Activated CD4-positive, alpha-beta T cell treated with anti-CD3 and anti-CD28 coated beads, Interleukin-2, amount 50 U/mL, for 4 hours (primary cell): Measurements from ENCODE around the gene NDUFS6.
"Not testable (repeated sequence)": the region's sequence is repeated elsewhere in the genome, so short reads cannot be mapped to it uniquely, and the experiment has no call there.

Source experiments
- DNase-seq, 2 experiments: peaks; one replicate each; pipeline ENCODE4 v3.0.0-alpha.2; 2020

Gene NDUFS6

DNA sequence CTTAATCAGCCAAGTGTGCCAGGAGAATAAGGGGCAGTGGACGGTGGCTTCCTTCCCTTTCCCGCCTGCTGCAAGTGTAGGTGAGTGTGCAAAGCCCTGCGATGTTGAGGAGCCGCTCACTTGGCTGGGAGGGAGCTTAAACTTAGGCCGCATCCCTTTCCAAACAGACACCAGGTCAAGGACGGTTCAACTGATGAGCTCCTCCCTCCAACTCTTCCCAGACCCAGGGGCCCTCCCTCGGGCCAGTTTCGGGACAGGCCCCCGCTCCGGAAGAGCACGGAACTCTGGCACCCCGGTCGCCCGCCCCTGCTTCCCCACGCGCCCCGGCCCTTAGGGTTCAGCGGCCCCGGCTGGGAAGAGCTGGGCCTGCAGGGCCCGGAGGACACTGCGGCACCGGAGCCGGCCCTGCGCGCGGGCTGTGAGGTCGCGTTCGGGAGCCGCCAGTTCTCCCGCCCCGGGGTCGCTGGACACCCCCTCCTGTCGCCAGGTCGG lies 2.1 kb upstream of the NDUFS6 start:
- DNase-seq, result no peak

DNA sequence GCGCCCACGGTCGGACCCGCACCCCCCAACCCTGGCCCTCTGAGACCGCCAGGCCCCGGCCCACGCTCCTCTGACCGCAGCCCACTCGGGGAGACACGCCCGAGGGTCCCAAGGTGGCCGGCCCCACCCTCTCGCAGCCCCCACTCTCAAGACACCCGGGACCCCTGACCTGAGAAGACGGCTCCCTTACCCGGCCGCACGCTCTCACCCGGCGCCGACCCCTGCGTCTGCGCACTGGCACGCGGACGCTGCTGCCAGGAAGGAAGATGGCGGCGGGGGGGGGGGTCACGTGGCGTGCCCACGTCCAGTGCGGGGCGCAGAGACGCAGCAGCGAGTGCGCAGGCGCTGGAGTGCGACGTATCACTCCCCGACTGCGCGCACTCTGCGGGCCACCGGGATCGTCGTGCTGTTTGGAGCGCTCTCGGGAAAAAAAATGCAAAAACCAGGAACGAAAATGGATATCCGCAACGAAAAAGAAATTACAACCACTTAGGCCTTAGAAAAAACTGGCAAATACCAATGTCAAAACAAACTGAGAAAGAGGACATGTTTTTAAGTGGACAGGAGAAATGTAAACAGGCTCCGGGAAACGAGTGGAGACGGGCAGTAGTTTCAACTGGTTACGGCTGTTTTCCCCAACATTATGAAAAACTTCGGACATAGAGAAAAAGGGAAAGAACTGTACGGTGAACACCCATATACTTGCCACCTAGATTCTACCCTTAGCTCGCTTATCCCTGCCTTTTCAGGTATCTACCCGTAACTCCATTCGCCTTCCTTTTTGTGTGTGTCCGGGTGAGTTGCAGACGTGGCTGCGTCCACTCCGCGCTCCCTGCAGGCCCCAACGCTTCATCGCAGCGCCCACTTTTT lies 1.4 kb upstream of the NDUFS6 start, which contains the start of gene MRPL36:
MRPL36 (minus strand) TSS at position 236 of the 870 bp plus-strand sequence. CDS start 902 bp downstream, outside the sequence.
- peak; percentile 92 to 93 for DNase-seq

DNA sequence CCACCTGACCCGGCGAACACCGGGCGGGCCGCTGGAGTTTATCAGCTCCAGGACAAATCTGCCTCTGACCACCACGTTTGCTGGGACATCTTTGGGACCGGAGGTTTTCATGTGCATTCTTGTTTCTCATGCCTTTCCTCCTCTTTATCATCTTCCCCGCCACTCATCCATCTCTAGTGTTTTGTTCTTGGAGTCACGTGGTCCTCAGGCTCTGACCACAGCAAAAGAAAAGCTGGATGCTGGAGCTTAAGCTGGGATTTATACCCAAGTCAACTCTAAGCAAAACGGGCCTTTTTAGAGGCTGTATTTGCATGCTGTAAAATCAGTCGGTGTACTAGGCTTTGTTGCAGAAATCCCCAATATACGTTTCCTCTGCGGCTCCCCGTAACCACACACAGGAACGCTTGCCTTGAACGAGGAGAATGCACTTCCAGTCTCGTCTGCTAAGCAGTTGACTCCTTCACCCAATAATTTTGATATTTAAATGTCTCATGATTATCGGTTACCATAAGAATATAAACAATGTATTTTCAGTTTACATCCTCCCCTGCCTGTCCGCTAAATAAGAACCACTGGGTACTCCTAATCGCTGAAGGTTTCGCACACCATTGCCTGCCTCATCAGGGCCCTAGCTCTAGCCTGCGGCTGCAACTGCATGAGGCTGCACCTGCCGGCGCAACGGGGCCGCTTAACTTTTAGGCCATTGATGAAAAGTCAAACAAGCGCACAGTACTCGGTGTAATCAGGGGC lies 560 bp upstream of the NDUFS6 start:
- no peak for DNase-seq

DNA sequence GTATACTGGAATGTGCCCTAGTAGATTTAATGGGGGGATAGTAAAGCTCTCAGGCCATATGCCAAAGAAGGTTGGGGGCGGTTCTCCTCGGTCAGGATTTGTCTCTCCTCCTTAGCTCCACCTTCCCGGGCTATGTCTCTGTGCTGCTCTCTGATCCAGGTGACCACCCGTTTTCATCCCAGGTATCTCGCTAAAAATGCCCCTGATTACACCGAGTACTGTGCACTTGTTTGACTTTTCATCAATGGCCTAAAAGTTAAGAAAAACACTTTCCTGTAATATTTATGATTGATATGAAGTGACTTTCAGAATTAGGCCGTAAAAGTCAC lies 724 bp downstream of the NDUFS6 start:
- no peak for DNase-seq

DNA sequence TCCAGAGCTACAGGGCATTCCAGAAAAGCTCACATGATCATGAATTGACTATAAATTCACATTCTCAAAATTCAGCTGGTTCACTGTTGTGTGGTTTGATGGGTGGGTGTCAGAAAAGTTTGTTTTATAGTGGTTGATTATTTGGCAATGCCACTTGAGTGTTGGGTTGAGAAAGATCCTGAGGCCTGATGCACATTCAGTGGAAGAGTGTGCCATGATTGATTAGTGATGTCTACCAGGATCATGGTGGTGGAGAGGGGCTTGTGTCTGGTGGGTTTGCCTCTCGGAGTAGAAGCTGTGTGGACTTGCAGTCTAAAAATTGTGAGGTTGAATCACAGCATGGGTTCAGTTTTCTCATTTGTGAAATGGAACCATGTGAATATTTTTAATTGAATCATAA lies 2.0 kb downstream of the NDUFS6 start:
- no peak for DNase-seq

DNA sequence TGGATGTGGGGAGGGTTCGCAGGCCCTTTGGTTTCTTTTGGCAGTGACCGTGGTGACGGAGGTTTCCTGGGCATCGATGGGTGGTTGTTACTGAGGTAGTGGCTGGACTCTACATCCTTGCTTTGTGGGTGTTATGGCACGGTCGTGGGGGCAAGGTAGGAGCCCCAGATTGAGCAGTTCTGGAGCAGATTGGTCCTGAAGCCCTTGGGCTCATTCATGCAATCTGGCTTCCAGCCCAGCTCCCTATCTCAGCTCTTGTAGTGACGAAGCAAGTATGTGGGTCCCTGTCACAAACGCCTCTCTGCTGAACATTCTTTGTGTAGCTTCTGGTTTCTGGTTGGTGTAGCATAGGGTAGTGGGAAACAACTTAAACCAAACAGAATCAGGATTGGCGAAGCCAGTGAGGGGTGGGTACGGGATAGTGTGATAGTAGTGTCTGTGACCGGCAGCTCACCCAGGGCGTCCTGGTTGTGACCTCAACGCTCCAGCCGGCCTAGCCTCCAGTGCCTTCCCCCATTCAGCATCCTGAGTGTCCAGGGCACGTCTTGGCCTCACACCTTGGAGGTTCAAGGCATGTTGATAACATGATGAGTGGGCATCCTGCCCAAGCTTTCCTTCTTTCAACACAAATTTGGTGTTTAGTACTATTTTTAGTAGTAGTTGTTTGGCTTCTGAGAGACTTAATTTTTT lies 2.9 kb downstream of the NDUFS6 start:
- DNase-seq, result no peak

DNA sequence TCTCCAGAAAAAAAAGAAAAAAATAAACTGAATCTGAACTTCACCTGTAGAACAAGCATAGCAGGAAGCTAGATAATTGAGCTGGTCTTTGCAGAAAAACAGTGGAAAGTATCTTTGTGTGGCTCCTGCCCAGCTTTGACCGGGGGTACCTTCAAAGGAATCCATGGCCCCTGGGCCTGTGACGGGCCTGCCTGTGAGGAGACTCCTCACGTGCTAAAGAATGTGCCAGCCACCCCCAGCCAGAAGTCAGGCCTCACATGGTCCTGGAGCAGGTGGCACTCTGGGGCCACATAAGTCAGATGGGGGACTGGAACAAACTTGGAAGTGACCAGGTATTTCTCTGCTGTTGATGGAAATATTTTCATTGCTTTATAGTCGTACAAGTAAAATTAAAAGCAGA lies 4.1 kb downstream of the NDUFS6 start:
- DNase-seq, result no peak

GRCh38 chr5:1805736-1806135 lies 4.5 kb downstream of the NDUFS6 start:
- DNase-seq, result no peak

GRCh38 chr5:1806199-1806598 lies 5.0 kb downstream of the NDUFS6 start:
- no peak for DNase-seq

DNA sequence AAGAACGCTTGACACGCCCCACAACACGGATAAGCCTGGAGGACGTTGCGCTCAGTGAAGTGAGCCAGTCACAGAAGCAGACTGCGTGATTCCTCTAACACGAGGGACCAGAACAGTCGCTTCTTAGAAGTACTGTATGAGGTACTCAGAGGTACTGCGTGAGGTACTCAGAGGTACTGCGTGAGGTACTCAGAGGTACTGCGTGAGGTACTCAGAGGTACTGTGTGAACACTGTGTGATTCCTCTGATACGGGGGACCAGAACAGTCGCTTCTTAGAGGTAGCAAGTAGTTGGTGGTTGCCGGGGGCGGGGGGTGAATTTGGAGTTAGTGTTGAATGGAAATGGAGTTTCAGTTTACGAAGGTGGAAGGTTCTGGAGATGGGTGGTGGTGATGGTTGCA lies 5.8 kb downstream of the NDUFS6 start:
- no peak for DNase-seq

DNA sequence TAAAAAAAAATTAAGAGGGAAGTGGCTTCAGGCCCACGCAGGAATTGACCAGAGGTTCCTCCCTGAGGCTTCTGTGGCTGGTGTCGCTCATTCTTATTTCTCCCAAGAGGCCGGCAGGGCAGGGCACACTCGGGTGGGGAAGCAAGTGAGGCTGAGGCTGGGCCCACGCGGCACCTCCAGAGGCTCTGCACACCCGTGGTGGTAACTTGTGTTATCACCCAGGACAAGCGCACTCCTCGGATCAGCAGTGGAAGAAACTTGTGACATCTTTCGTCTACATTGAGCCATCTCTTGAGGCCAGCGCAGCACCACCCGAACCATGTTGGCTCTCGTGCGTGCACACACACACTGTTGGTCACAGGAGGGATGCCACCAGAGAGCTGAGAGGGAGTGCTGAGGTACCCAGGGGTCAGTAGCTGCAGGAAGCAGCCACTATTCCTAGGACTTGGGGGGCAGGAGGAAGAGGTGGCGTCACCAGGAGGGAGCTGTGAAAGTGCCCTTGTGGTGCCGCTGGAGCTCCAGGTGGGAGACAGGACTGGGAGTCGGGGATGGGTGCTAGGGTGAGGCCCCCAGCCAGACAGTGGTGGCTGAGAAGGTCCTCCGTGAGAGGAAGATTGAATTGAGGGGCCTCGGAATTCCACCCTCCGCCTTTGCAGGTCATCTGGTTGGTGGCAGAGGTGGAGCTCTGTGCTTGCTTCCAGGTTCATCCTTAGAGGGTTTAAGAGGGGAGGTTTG lies 6.4 kb downstream of the NDUFS6 start:
- DNase-seq, result no peak

- DNase-seq, result no peak
Observed at GRCh38 chr5:1808439-1808838, 7.2 kb downstream of the NDUFS6 start.

DNA sequence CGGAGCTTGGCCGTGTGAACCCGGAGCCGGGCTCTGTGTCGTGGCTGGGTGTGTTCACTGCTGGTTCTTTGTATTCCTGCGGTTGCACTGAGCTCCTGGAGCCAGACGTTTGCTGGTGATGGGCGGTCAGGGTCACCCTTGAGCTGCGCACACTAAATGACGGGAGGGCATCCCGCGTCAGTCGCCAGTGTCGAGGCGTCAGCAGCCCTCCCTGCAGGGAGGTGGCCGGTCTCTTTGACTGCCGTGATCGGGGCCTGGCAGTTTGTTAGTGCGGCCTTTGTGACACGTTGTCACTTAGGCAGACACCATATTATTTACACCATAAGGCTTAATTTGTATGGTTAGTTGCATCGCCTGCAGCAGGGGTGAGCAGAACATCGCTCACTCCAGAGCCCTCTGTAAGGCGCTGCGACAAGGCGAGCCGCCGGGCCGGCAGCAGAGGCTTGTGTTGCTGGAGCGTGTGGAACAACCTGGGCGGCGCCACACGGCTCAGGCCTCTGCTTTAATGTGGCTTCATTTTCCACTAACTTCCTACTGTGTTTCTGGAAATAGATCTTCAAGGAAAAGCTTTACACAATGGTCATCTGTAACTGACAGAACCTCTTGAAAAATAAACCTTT lies 8.3 kb downstream of the NDUFS6 start:
- no peak for DNase-seq

- no peak for DNase-seq
Observed at GRCh38 chr5:1810581-1811101, 9.4 kb downstream of the NDUFS6 start.

- DNase-seq, result no peak
Observed at GRCh38 chr5:1814183-1815020, 13.2 kb downstream of the NDUFS6 start.

- no peak for DNase-seq
Observed at GRCh38 chr5:1815071-1815786, 14.0 kb downstream of the NDUFS6 start.

DNA sequence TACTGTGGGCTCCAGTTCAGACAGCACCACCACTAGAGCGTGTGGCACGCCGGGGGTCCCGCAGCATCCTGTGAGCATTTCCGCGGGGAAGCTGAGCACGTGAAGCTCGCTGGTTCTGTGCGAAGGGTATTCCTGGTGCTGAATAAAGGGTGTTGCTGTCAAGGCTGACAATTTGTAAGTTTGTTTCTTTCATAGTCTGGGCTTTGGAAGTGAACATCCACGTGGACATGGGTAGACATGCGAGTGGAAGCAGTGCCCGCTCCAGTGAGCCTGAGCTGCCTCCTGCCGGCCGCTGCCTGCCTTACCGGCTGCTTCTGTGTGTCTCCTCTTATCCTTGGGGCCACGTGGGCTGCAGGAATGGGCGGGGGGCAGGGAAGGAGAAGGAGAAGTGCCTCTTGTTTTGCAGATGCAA lies 14.7 kb downstream of the NDUFS6 start:
- DNase-seq, result no peak

- not testable (repeated sequence) for DNase-seq
Observed at GRCh38 chr5:1816495-1817089, 15.4 kb downstream of the NDUFS6 start.

- DNase-seq, result no peak
Observed at GRCh38 chr5:1817261-1818043, 16.2 kb downstream of the NDUFS6 start.
